GM19455 (cell line): Measurements from ENCODE around the gene SV2C.

ENCODE experiments used
- ATAC-seq: cut with Tn5 transposase; IDR thresholded peaks from one replicate; pipeline ENCODE4 v1.9.1; 2021; ENCODE audit not compliant: unreplicated experiment

SV2C gene

DNA sequence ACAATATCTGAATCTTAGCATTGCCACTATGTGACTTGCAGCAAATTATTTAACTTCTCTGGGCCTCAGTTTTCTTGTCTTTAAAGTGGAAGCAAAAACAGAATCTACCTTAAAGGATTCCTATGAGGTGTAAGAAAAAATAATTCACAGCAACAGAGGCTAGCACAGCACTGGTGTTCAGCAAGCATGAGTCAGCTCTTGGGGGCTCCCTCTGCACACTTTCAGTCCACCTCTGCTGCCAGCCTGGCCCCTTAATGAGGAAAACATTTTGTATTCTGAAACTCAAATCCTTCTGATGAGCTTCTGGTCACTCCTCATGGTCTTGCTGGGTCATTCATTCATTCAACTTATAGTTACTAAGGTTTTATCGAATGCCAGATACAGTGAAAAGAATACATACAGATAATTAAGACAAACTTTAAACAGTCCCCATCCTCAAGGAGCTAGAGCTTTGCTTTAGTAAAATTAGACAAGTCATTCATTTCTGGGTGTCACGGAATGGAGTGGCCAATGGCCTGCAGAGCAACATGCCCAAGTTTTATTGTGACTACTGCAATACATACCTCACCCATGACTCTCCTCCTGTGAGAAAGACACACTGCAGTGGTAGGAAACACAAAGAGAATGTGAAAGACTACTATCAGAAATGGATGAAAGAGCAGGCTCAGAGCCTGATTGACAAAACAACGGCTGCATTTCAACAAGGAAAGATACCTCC is 293.1 kb downstream of the SV2C start:
- ATAC-seq = no peak

DNA sequence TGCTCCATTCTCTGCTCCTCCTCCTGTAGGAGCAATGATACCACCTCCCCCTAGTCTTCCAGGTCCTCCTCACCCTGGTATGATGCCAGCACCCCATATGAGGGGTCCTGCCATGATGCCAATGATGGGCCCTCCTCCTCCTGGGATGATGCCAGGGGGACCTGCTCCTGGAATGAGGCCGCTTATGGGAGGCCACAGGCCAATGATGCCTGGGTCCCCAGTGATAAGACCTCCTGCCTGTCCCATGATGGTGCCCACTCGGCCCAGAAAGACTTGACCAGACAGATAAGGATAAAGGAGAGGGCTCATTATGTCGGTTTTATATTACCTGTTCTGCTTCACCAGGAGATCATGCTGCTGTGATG is 293.7 kb downstream of the SV2C start:
- ATAC-seq = no peak

DNA sequence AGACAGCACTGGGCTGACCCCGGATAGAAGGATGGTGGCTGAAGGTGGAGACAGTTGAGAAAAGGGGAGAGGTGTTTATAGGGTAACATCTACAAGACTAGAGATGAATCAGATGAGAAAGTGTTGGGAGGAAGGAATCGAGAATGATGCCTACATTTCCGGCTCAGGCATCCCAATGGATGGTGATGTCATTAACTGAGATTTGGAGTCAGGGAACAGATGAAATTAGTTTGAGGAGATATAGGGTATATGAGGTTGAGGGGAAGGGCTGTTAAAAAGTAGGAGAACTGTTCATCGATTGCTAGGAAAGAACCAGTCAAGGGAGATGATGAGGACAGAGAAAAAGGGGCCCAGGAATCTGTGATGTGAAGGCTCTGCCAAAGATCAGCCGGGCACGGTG is 295.2 kb downstream of the SV2C start:
- ATAC-seq = no peak

DNA sequence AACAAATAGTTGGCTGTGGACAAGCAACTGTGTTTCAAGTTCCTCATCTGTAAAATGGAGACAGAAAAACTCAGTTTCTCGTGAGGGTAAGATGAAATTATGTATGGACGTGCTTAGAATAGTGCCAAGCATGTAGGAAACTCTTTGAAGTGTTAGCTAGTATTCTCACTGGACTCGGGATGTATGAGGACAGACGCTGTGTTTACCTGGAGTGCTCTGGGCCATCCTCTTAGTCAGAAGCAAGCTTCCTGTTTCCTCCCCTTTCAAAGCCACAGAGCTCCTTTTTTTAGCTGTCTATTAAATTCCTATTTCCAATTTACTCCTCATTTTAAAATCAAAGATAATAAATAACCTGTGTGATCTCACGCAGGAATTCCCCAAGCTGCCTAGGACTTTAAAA is 296.1 kb downstream of the SV2C start:
- ATAC-seq = no peak

DNA sequence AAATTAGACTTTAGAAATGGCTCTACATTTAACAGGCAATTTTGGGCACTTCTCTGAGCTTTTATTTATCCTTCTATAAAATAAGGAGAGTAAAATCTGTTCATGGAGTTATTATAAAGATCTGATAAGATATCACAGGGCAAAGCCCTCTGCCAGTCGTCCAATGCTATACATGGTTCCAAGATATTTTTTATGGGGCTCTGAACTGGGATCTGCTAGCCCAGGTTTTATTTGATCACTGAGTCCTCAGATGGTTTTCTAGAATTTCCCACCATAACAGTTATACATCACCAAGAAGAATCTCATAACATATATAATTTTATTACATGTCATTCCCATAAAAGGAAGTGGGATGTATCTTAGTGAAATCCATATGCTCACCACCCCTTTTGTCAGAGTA is 296.7 kb downstream of the SV2C start:
- no peak for ATAC-seq

DNA sequence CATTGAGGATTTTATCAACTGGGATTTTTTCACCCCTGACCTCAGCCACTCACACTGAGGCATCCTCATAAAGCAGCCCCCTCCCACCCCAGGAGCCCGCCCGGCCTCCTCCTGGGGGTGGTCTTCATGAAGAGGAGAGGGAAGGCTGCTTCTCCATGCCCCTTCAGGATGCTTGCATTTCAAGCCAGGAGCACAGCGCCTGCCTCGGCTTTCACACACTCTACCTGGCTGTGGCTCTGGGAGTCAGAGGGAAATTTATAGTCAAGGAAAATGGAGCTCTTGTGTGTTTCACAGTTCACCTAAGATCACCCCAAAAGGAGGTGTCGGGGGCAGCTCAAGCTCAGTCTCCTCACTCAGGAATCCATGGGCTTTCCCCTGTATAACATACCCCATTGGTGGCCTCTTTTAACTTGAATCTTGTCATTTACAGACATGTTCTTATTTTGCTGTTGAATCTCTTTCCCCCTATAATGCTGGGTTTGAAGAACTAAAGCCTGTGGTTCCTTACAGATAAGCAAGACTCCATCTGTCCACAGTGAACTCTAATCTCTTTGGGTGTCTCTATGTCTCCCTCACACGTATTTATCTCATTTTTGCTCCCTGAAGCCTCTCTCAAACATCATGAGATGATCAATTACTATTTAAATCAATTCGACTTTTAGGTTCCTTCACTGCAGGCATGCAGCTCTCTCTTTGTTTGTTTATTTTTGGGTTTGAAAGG is 297.3 kb downstream of the SV2C start:
- ATAC-seq = no peak

DNA sequence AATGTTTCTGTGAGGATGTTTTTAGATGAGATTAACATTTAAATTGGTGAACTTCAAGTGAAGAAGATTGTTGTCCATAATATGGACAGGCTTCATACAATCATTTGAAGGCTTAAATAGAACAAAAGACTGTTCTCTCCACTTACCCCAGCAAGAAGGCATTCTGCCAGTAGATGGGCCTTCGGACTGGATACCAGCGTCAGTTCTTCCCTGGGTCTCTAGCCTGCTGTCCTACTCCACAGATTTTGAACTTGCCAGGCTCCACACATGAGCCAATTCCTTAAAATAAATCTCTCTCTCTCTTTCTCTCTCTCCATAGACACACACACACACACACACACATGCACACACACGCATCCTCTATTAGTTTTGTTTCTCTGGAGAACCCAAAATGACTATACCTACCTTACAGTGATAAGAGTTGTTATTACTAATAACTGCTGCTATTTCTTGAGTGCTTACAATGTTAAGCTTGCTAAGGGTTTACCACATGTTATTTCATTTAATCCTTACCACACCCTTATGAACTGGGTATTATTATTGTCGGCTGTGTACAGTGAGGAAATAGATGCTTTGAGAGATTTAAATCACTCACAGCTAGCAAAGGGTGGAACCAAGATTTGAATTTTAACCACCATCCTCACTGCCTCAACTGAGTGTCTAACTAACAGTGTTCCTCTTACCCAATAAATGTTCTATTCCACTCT is 300.1 kb downstream of the SV2C start:
- no peak for ATAC-seq

DNA sequence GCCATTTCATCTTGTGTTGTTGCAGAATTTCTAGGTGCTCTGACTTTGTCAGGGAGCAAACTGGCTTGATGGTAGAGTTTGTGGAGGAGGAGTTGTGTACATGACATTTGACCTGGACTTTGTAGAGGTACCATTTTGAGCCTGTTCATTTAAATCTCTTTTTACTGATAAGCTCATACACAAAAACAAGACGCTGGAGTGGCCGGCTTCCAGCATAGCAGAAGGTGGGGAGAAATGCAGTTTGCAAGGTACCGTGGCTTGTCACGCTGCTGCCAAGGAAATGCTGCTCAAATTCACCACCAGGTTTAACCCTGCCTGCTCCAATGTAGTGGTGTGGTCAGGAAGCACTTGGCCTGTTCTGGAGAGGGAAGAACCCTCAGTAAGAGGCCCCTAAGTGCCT is 301.0 kb downstream of the SV2C start:
- no peak for ATAC-seq

DNA sequence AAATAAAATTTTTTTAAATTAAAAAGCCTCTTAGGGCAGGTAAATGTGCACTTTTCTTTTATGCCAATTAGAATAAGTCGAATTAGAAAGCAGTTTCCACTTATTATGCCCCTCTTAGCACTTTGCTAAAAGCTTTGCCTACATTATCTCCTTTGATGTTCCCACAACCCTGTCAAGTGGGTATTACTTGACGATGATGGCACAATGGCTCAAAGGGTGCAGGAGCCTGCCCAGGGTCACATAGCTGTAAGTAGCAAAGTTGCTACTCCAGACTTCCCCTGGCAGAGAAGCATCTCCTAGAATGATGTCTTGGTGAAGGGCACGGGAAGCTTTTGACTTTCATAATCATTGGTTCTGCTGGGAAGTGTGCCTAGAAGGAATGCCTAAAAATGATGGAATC is 301.5 kb downstream of the SV2C start:
- no peak for ATAC-seq

DNA sequence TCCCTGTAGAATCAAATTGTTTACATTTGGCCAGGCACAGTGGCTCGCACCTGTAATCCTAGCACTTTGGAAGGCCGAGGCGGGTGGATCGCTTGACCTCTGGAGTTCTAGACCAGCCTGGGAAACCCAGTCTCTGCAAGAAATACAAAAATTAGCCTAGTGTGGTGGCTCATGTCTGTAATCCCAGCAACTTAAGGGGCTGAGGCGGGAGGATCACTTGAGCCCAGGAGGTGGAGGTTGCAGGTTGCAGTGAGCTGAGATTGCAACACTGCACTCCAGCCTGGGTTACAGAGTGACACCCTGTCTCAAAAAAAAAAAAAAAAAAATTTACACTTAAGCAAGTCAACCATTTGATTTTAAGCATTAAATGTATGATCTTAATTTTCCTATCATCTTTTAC is 302.4 kb downstream of the SV2C start:
- no peak for ATAC-seq

DNA sequence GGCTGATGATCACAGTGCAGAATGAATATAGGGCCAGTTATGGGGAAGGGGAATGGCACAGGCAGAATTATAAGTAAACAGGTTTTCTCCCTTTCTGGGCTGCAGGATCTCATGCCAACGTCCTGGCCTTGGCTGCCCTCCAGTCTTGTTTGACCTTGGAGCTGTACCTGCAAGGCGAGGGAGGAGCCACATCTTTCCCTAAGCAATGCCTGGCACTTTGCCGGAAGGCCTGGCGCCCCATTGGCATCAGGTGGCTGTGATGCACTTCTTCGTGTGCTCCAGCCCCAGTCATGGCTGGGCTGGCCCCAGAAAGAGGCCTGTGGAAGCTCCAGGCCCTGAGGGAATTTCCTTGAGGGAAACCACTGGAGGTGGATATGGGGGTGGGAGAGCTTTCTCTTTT is 303.2 kb downstream of the SV2C start:
- ATAC-seq = no peak

DNA sequence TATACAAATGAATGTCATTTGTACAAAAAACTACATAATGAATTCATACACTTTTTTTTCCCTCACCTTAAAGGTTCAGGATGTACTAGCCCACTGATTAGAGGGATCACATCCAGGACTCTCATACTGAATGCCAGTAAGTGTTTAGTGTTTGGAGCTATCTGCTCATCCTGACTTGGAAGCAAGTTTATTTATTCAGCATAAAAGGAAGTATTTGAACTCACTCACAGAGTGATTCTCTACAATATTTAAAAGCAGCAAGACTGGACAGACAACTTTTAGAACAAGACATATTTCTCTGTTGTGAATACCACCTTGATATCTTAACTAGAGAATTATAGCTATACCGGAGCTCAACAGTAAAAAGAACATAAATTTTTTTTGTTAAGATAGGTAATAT is 305.1 kb downstream of the SV2C start:
- no peak for ATAC-seq

DNA sequence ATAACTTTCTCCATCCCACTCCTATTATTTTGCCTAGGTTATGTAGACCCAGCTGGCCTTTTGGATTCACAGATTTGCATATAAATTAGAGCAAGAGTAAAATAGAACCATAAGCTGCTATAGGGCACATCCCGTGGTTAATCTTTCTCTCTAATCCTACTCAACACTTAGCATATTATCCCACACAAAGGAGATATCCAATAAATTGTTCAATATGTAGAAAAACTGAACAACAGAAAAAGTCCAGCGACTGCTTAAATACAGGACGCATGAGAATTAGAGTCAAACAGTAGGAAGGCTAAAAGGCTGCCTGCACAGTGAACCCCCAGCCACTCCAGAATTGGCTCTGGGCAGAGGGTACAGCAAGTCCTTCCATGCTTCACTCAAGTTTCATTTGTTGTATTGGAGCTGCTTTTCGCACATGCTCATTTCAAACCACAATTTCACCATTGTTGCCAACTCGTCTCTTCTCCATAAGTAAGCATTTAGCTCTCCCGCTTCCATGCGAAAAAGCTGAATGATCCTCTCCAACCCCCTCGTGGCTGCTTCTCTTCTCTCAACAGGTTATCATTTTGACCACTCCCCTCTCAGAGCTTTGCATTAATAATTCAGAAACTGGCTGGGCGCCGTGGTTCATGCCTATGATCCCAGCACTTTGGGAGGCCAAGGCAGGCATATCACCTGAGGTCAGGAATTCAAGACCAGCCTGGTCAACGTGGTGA is 305.8 kb downstream of the SV2C start:
- no peak for ATAC-seq

DNA sequence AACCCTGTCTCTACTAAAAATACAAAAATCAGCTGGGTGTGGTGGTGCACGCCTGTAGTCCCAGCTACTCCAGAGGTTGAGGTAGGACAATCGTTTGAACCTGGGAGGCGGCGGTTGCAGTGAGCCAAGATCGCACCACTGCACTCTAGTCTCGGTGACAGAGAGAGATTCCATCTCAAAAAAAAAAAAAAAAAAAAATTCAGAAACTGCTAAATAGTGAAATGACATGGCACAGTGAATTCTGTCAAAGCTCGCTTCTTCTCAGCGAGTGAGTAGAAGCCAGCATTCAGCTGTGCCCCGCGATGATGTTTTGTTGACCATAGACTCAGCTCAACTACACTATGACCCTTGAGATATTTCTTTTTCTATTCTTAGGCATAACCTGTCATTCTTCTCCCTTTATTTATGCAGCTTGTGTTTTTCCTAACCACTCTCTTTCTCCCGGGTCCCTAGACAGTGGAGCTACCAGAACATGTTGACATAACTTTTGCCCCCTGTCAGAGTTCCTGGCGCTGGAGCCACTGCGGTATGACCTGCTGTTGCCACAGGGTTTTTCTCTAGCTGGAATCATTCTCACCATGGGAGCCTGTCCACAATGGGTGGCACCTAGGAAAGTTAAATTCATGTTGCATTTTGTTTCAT is 306.5 kb downstream of the SV2C start:
- no peak for ATAC-seq

DNA sequence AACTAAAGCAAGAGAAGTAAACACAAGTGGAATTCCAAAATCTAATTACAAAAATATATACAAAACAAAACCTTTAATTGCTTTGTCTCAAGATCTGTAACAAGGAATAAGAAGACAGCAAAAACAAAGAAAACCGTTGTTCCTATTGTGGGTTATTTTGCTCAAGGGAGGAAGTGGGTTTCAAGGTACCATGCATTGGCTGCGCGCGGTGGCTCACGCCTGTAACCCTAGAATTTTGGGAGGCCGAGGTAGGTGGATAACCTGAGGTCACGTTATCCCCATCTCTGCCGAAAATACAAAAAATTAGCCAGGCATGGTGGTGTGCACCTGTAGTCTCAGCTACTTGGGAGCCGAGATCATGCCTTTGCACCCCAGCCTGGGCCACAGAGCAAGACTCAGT is 307.8 kb downstream of the SV2C start:
- ATAC-seq = no peak

DNA sequence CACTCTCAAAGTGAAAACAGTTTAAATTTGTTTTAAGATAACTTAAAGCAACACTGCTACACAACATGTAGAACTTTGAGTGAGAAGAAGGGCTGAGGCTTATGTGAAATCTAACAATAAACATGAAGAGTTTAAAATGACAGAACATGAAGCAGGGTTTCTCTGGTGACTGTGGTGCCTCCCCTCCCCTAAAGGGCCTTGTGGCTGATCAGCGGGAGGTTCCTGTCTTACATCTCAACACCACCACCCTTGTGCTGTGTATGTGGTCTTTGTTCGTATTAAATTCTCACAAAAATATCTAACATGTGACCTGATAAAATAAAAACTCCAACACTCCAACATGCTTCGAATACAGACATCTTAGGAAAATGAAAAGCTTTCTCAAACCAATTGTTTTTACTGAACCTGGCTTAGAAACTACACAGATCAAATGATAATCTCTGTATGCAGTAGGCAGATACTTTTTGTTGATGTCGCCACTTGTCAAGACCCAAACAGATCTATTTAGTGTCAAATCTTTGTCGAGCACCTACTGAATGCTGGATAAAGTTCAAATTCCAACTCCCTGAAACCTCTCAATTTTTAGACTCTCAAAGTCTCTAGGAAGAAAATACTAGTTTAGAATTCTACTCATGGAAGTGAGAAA is 310.0 kb downstream of the SV2C start:
- ATAC-seq = no peak

DNA sequence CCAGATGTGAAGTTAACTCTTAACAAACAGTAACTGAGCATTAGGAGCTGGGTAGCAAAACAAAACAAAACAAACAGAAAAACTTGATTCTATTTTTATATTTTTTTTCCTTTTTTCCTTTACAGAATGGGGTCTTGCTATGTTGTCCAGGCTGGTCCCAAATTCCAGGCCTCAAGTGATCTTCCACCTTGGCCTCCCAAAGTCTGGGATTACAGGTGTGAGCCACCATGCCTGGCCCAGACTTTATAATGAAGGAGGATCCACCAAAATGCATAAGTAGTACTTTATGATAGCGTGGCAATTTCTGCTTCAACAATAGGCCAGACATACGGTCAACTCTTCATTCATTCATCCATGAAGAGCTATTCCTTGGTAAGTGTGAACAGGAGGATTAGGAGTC is 314.0 kb downstream of the SV2C start:
- ATAC-seq = no peak

DNA sequence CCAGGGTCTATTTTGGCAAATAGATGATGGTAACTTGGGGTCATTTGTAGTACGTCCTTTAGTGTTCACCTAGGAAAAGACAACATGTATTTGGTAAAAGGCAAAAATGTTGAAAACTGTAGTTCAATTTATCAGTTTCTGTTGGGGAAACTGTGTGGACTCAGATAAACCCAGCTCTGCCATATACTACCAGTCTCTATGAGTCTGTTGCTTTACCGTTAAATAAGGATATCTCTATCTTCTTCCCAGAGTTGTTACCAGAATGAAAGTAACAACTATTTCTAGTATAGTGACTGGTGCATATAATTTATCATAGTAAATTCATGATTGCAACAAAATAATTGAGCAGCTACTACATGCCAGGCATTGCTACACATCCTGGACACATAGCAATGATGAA is 316.1 kb downstream of the SV2C start:
- no peak for ATAC-seq

DNA sequence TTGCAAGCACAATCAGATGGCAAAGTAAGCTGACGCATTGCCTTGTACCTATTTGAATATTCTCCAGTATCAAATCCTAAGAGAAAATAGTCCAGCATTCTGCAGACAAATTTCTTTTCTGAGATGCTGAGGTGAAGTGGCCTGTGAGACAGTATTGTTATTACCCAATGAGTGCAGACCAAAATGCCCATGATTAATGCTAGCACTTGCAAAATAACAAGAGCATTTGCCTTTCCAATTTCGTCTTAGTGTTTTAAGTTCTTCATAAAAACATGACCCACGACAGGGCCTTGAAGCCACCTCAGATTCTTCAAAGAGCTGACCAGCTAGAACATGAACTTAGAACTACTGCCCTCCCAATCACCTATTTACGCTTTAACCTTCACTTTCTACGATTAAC is 317.3 kb downstream of the SV2C start:
- no peak for ATAC-seq

DNA sequence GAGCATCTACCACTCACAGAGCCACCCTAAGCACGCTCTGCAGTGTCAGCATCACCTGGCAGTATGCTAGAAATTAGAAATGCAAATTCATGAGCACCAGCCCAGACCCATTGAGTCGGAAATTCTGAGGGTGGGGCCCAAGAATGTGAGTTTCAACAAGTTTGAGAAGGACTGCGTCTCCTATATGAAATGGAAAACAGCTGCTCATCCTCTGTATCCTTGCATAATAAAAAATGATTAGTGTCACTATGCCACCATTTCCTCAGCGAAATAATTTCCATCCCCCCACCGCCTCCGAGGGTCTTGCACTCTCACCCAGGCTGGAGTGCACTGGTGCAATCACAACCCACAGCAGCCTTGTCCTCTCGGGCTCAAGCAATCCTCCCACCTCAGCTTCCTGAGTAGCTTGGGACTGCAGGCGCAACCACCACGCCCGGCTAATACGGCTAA is 318.6 kb downstream of the SV2C start:
- peak; percentile 25 for ATAC-seq
